Measurements from ENCODE around the gene RRP12. TPM values are rescaled to one million over a fixed set of nuclear protein-coding genes. Genes with fewer than 3 reads are reported as not detected.

The RRP12 gene
- total and polyA plus RNA-seq, 2 of the 4 experiments (the other 2 are of a cell fraction): 21.5 to 23.3 TPM

DNA sequence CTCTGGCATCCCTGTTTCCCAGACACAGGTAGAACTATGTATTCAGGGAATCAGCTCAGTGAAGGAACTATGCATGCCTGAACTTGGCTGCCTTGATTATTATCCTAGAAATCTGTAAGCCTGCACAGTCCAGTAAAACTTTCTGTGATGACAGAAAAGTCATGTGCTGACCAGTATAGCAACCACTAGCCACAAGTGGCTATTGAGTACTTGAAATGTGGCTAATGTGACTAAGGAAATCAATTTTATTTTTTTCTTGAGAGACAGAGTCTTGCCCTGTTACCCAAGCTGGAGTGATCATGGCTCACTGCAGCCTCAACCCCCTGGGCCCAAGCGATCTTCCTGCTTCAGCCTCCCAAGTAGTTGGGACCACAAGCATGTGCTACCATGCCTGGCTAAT is 41.1 kb upstream of the RRP12 start:
- no peak overlapping the region for H3K4me2 ChIP-seq (ENCODE audit: low read depth, low read length)
- TF ChIP-seq SMC3 (IDR thresholded peaks at IDR 0.05; ENCODE audit: low read depth, low read length) (no peak), RFX5 (IDR thresholded peaks at IDR 0.05; ENCODE audit: low read depth, low read length) (no peak), MAFK (IDR thresholded peaks at IDR 0.05; ENCODE audit: low read depth, low read length) (no peak), CEBPB (IDR thresholded peaks at IDR 0.05; ENCODE audit: low read depth, low read length) (no peak), FOS (IDR thresholded peaks at IDR 0.05; ENCODE audit: low read depth, low read length) (no peak), POLR2A (IDR thresholded peaks at IDR 0.05; ENCODE audit: low read depth, low read length) (no peak), NFE2L2 (IDR thresholded peaks at IDR 0.05; ENCODE audit: low read depth, low read length) (no peak), BHLHE40 (IDR thresholded peaks at IDR 0.05; ENCODE audit: low read depth, low read length) (no peak), MAZ (IDR thresholded peaks at IDR 0.05; ENCODE audit: borderline replicate concordance, low read depth, low read length) (no peak), MXI1 (IDR thresholded peaks at IDR 0.05; ENCODE audit: borderline replicate concordance, low read depth, low read length) (no peak)
- TF ChIP-seq, protein P1, sequence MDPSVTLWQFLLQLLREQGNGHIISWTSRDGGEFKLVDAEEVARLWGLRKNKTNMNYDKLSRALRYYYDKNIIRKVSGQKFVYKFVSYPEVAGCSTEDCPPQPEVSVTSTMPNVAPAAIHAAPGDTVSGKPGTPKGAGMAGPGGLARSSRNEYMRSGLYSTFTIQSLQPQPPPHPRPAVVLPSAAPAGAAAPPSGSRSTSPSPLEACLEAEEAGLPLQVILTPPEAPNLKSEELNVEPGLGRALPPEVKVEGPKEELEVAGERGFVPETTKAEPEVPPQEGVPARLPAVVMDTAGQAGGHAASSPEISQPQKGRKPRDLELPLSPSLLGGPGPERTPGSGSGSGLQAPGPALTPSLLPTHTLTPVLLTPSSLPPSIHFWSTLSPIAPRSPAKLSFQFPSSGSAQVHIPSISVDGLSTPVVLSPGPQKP (IDR thresholded peaks at IDR 0.05; ENCODE audit: borderline replicate concordance, low read depth, low read length): no peak
- TF ChIP-seq, protein P2, sequence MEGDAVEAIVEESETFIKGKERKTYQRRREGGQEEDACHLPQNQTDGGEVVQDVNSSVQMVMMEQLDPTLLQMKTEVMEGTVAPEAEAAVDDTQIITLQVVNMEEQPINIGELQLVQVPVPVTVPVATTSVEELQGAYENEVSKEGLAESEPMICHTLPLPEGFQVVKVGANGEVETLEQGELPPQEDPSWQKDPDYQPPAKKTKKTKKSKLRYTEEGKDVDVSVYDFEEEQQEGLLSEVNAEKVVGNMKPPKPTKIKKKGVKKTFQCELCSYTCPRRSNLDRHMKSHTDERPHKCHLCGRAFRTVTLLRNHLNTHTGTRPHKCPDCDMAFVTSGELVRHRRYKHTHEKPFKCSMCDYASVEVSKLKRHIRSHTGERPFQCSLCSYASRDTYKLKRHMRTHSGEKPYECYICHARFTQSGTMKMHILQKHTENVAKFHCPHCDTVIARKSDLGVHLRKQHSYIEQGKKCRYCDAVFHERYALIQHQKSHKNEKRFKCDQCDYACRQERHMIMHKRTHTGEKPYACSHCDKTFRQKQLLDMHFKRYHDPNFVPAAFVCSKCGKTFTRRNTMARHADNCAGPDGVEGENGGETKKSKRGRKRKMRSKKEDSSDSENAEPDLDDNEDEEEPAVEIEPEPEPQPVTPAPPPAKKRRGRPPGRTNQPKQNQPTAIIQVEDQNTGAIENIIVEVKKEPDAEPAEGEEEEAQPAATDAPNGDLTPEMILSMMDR (conservative IDR thresholded peaks at IDR 0.05; ENCODE audit: low read depth, low read length): no peak
- dilution Hi-C loops (cut with HindIII; ENCODE audit: low sequenced_read_pairs, unreplicated experiment) (no loop called here), intact Hi-C loops (cut with micrococcal nuclease) (no loop called here), in situ Hi-C loops (cut with MboI; ENCODE audit: low sequenced_read_pairs) (no loop called here)
- H3K18ac ChIP-seq (ENCODE audit: low read depth, low read length): no peak overlapping the region
- ChIA-PET CTCF (no interaction called here), POLR2A (ENCODE audit: unreplicated experiment) (no interaction called here)
- no peak overlapping the region for H2BK15ac ChIP-seq (ENCODE audit: low read depth, low read length)
- H3K36me3 ChIP-seq (ENCODE audit: control insufficient read depth, insufficient read depth, low read length): peaks cover 21% of the 10 kb centered on the region
- H4K20me1 ChIP-seq (ENCODE audit: insufficient read depth, low read length): peaks cover under 1% of the 10 kb centered on the region; the same call in 1 of the 2 replicates
- H3K56ac ChIP-seq (ENCODE audit: extremely low read depth, insufficient read depth, low read length): no peak overlapping the region
- H4K91ac ChIP-seq (ENCODE audit: insufficient read depth, low read depth, low read length): no peak overlapping the region
- no peak overlapping the region for H3K27ac ChIP-seq (ENCODE audit: insufficient read depth, low read length)
- no peak for ATAC-seq (ENCODE audit: low read depth)
- no peak overlapping the region for H3K14ac ChIP-seq (replicated peaks; ENCODE audit: low read depth, low read length)
- H4K8ac ChIP-seq (ENCODE audit: low read depth in 2 of 2, low read length in 2 of 2): no peak overlapping the region
- no TSS peak for BruUV-seq (replicated peaks)
- no peak overlapping the region for H2BK5ac ChIP-seq (ENCODE audit: low read depth, low read length, poor library complexity, severe bottlenecking)
- no peaks in the 10 kb centered on the region for H3K27me3 ChIP-seq (ENCODE audit: control insufficient read depth, insufficient read depth, low read length)
- no peak overlapping the region for H3K4me3 ChIP-seq (ENCODE audit: insufficient read depth, low read depth, low read length)
- no peaks in the 10 kb centered on the region for H3K9me3 ChIP-seq (ENCODE audit: control insufficient read depth, insufficient read depth, low read length)
- no peak for DNase-seq
- peaks cover 28 to 35% of the 10 kb centered on the region in 2 experiments for H3K79me1 ChIP-seq (ENCODE audit: low read depth in 1 of 2, low read length in 2 of 2)
- H2BK120ac ChIP-seq (ENCODE audit: low read depth, low read length): no peak overlapping the region
- H4K5ac ChIP-seq (ENCODE audit: low read depth, low read length): no peak overlapping the region
- no peak overlapping the region for H2AFZ ChIP-seq (replicated peaks; ENCODE audit: low read length, poor library complexity)
- H2AK5ac ChIP-seq (ENCODE audit: low read depth, low read length): no peak overlapping the region
- 100% methylated on average over 1 of the region's 1 CpG; no CpG with 5 or more reads in 1 of the 2 experiments for WGBS, 2 experiments (ENCODE audit: extremely low coverage in 2 of 2, insufficient read length in 1 of 2)
- peaks cover 3% of the 10 kb centered on the region; the same call in 1 of the 2 replicates for H3K9me1 ChIP-seq (ENCODE audit: insufficient read depth, low read length)
- no peak overlapping the region for H2AK9ac ChIP-seq (replicated peaks; ENCODE audit: low read depth, low read length, poor library complexity)
- H2BK20ac ChIP-seq (ENCODE audit: low read depth, low read length): no peak overlapping the region
- no peak overlapping the region for H3K9ac ChIP-seq (ENCODE audit: low read depth, low read length)
- no peak overlapping the region for H3K4ac ChIP-seq (ENCODE audit: low read depth, low read length)
- peaks cover 2% of the 10 kb centered on the region; the same call in 1 of the 2 replicates for H3K4me1 ChIP-seq (ENCODE audit: control insufficient read depth, insufficient read depth, low read length)
- H3K23ac ChIP-seq (ENCODE audit: low read depth, low read length): no peak overlapping the region

Data from IMR-90 (cell line).